ENCODE measurements around the gene CNTN1.

DNA sequence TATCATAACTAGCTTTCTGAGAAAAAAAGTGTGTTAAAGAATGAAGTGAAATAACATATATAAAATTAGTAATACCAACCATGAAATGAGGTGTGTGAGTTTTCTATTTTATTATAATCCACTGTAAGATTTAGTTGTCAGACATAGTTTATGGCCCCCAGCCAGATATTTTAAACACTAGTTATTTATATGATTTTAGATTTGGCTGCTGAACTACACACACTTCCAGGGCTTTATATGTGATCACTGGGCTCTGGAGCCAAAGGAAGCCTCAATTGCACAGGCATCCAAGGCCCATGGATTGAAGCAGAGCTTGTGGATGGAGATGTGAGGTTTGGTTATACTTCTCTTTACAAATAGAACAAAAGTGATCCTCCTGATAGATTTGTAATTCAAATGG is 48.7 kb upstream of the CNTN1 start:
- TF ChIP-seq GATA3 (IDR thresholded peaks at IDR 0.05; ENCODE audit: low read depth, low read length) (no peak), GATA2 (IDR thresholded peaks at IDR 0.05; ENCODE audit: low read depth, low read length) (no peak)

All from SH-SY5Y (cell line).